Measurements from ENCODE around the gene SASH1.
"Not testable (repeated sequence)": the region's sequence is repeated elsewhere in the genome, so short reads cannot be mapped to it uniquely, and the experiment has no call there.

The SASH1 gene

GRCh38 chr6:148551226-148551625, 208.6 kb downstream of the SASH1 start:
- no peak for DNase-seq (ENCODE audit: low spot score)

- DNase-seq (ENCODE audit: low spot score): no peak
Observed at GRCh38 chr6:148556410-148556809, 213.8 kb downstream of the SASH1 start.

GRCh38 chr6:148557796-148558321, 215.2 kb downstream of the SASH1 start:
- no peak for DNase-seq (ENCODE audit: low spot score)

GRCh38 chr6:148559848-148560433, 217.3 kb downstream of the SASH1 start:
- peak; percentile 68 for DNase-seq (ENCODE audit: low spot score)

- no peak for DNase-seq (ENCODE audit: low spot score)
Observed at GRCh38 chr6:148561629-148562028, 219.0 kb downstream of the SASH1 start.

GRCh38 chr6:148563066-148563465, 220.4 kb downstream of the SASH1 start:
- no peak for DNase-seq (ENCODE audit: low spot score)

GRCh38 chr6:148564494-148565035, 221.9 kb downstream of the SASH1 start:
- DNase-seq (ENCODE audit: low spot score): no peak

- no peak for DNase-seq (ENCODE audit: low spot score)
Observed at GRCh38 chr6:148565321-148565926, 222.8 kb downstream of the SASH1 start.

- peak; percentile 85 for DNase-seq (ENCODE audit: low spot score)
Observed at GRCh38 chr6:148565930-148566663, 223.5 kb downstream of the SASH1 start.

- DNase-seq (ENCODE audit: low spot score): no peak
Observed at GRCh38 chr6:148566664-148567350, 224.2 kb downstream of the SASH1 start.

- DNase-seq (ENCODE audit: low spot score): no peak
Observed at GRCh38 chr6:148570456-148570855, 227.8 kb downstream of the SASH1 start.

GRCh38 chr6:148572676-148573335, 230.2 kb downstream of the SASH1 start:
- no peak for DNase-seq (ENCODE audit: low spot score)

- no peak for DNase-seq (ENCODE audit: low spot score)
Observed at GRCh38 chr6:148573922-148574321, 231.3 kb downstream of the SASH1 start.

GRCh38 chr6:148577687-148578488, 235.2 kb downstream of the SASH1 start:
- DNase-seq (ENCODE audit: low spot score): peak; percentile 72

GRCh38 chr6:148578489-148578814, 235.8 kb downstream of the SASH1 start:
- no peak for DNase-seq (ENCODE audit: low spot score)

GRCh38 chr6:148578837-148579565, 236.4 kb downstream of the SASH1 start:
- DNase-seq (ENCODE audit: low spot score): no peak

- no peak for DNase-seq (ENCODE audit: low spot score)
Observed at GRCh38 chr6:148580442-148580841, 237.8 kb downstream of the SASH1 start.

GRCh38 chr6:148583631-148584030, 241.0 kb downstream of the SASH1 start:
- DNase-seq (ENCODE audit: low spot score): no peak

- DNase-seq (ENCODE audit: low spot score): not testable (repeated sequence)
Observed at GRCh38 chr6:148585641-148586040, 243.0 kb downstream of the SASH1 start.

- no peak for DNase-seq (ENCODE audit: low spot score)
Observed at GRCh38 chr6:148590883-148591282, 248.2 kb downstream of the SASH1 start.

Data from hepatic stellate cell (primary cell).